SKM-1 (cell line): ENCODE measurements around the gene SDCCAG8.
"Not testable (repeated sequence)": the region's sequence is repeated elsewhere in the genome, so short reads cannot be mapped to it uniquely, and the experiment has no call there.

Source experiments
- DNase-seq: peaks from one replicate; lab custom pipeline; 2025; ENCODE audit not compliant: unreplicated experiment; lab: John Stamatoyannopoulos, UW

Gene SDCCAG8

DNA sequence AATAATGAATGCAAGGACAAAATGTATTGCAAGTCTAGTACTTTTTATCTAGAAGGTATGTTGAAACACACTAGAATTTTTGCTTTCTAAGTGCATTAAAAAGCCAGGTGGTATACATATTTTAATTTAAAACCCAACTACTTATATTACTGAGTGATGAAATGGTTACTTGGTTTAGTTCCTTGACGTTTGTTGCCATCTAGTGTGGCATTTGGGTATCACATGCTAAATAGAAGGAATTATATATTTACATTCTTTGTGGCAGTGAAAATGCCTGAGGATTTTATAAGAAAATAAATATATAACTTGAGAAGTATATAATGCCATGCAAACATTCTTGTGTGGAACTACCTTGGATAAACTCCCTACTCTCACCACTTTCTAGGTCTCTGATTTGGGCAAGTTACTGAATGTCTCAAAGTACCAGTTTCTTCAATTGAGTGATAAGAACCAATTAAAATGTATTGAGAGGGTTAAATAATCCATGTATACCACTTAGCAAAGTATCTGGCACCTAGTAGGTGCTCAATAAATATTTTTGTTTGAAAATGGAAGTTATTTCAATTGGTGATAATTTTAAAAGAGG, 69.6 kb downstream of the SDCCAG8 start:
- peak; percentile 43 for DNase-seq

DNA sequence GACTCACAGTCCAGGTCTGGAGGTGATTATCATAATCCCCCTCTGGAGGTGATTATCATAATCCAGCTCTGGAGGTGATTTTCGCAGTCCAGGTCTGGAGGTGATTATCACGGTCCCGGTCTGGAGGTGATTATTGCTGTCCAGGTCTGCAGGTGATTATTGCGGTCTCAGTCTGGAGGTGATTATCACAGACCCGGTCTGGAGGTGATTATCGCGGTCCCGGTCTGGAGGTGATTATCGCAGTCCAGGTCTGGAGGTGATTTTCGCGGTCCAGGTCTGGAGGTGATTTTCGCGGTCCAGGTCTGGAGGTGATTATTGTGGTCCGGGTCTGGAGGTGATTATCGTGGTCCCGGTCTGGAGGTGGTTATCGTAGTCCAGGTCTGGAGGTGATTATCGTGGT, 76.6 kb downstream of the SDCCAG8 start:
- no peak for DNase-seq

DNA sequence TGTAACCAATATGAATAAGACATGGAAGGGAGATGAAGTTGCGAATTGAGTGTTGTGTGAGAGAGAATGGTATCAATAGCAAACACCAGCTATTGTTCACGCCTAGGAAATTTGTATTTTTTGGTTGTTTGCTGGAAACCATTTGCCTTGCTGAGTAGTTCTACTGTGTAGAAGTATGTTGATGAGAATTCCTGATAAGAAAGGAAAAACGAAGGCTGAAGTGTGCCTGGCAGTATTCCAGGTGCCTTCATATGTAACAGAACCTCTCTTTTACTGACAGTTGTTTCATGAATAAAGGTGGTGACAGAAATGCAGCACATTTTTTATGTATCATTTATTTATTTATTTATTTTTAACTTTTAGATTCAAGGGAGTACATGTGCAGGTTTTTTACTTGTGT, 79.5 kb downstream of the SDCCAG8 start:
- no peak for DNase-seq

DNA sequence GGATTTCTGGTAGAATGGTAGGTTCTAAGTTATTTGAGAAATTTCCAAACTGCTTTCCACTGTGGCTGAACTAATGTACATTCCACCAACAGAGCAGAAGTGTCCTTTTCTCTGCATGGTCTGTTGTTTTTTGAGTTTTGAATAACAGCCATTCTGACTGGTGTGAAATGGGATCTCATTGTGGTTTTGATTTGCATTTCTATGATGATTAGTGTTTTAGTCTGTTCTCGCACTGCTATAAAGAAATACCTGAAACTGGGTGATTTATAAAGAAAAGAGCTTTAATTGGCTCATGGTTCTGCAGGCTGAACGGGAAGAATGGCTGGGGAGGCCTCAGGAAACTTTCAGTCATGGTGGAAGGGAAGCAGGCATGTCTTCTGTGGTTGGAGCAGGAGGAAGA, 80.3 kb downstream of the SDCCAG8 start:
- no peak for DNase-seq

DNA sequence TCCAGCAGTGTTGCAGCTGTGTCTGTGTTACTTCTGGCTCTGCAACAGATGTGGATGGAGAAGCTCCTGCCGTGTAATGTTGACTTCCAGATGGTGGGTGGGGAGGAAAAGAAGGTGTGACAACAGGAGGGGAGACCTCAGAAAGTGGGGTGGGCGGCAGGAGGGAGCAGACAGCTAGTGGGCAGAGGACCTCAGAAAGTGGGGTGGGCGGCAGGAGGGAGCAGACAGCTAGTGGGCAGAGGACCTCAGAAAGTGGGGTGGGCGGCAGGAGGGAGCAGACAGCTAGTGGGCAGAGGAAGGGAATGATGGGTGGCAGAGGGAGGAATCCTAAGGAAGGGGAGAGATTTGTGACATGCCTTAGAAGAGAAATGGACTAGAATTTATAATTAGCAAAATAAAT, 83.0 kb downstream of the SDCCAG8 start:
- DNase-seq = not testable (repeated sequence)

DNA sequence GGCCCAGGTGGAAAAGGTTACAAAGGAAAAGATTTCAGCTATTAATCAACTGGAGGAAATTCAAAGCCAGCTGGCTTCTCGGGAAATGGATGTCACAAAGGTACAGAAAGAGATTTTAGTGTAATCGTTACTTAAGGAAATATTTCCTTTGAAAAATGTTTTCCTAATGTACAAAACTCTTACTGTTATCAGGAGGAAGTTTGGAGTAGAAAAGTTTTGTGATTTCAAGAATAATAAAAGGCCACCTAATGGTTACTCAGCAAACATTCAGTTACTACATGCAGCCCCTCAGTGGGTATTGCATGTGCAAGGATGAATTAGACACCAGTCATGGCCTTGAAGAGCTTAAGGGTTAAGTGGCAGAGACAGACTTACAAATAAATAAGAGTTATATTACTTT, 85.2 kb downstream of the SDCCAG8 start:
- DNase-seq = no peak

DNA sequence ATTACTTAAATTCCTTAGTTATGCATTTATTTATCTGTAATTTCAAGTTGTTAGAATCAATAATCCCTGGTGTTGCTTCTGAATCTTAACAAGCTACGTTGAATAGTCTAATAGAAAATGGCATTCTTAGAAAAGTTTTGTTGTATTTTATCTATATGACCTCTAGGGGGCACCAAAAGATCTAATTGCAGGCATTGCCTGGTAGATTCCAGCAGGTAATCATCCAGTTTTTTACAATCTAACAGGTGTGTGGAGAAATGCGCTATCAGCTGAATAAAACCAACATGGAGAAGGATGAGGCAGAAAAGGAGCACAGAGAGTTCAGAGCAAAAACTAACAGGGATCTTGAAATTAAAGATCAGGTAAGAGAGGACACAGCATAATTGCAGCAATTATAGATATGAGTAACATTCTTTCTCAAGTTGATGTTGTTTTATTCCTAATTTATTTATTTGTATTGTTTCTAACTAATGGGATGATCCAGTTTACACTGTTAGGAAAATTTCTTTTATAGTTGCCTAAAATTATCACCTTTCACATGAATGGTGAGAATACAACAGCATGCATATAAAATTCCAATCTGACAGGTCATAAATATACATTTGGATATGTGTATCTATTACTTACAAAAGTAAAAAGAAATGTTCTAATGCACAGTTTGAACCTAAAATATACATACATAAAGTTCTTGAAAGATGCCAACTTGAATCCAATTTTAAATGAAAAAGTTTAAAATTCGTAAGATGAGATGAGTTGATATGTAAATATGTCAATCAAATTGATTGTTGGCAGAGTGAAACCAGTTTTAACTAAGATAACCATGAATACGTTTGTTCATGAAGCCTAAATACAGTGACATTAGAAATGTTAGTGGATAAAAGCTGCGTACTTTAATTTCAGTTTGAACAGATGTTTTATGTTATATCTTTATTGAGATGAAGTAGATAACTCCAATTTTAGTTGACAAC, 88.4 kb downstream of the SDCCAG8 start:
- peak; percentile 45 for DNase-seq

DNA sequence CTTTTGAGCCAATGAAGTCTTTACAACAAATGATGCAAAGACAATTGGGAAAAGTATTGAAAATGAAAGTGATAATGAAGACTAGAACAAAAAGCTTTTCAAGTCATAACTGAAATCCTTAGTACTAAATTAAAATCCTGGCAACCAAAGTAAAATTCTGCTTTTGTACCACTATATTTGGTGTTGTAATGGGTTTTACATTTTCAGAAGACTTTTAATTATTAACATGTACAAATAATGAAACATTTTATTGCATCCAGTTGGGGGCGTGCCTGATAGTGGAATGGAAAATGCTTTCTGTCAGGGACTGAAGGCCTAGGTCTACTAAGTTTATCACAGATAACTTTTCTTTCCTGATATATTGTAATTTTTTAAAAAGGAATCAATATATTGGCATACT, 89.4 kb downstream of the SDCCAG8 start:
- no peak for DNase-seq

DNA sequence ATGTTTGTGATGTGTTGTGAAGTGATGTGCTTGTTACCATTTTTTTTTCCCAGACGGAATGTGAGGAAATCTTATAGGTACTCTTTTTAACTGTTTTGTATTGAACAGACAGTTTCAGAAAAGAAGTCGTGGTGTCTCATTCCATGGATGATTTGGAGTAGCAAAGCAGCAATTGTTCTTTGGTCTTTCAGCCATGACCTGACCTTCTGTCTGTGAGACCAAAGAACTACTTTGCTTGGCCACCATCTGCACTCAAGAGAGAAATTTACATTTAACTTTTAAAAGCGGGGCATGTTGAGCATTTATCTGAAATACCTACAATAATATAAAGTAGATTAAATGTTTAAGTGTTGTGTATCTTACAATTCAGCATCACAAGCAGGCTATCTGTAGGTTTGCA, 90.2 kb downstream of the SDCCAG8 start:
- no peak for DNase-seq

DNA sequence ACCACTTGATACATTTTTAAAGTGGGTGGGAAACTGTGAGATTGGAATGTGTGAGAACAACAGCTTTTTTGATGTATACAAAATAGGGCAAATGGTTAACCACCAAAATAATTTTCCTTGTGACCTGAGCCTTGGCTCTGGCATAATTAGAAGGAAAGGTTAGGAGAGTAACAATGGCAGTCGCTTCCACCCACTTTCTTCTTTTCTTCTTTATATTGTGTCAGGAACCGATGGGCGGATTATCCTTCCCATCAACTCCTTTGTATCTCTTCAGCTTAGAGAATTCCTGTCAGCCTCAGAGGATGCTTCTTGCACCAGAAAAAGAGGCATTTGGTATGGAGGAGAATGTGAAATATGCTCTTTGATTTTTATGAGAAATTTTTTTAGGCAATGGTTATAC, 90.6 kb downstream of the SDCCAG8 start:
- no peak for DNase-seq

DNA sequence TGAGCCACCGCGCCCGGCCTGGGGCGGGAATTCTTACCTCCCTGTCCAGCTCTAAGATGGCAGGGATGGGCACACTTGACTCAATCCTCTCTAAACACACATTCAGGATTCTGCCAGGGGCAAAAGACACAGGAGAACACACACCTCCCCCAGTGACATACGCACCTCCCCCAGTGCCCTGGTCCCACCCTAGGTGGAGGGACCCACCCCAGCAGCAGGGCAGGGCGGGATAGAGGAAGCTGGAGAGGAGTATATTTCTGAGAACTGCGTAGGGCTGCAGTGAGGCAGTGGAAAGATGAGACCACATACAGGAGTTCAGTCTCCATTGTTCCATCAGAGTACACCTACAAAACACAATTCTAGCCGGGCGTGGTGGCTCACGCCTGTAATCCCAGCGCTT, 92.5 kb downstream of the SDCCAG8 start:
- DNase-seq = no peak

DNA sequence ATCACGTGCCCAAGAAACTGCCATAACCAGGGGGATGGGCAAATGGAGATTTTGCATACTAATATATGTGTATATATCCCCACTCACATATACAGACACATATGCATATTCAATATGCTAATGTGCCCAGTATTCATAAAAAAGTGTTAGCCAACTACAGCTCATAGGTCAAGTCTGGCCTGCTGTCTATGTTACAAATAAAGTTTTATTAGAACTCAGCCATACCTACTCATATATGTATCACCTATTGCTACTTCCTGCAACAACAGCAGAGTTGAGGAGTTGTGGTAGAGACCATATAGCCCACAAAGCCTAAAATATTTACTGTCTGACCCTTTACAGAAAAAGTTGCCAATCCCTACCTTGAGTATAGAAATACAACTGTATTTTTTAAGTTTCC, 93.3 kb downstream of the SDCCAG8 start:
- DNase-seq = no peak

DNA sequence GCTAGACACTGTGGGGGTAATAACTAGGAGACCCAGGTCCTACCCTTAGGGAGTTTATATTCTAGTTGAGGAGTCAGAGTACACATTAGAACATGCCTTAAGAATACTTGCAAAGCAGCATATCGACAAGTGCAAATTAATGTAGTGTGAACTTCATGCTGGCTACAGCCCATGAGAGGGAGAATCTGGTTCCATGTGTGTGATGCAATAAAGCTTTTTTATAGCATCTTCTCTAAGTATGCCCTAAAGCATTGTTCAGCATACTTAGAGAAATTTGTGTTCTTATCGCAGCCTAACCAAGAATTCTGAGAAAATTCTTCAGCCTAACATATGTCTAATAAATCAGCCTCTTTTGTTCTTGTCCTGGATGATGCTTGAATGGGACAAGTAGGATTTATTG, 95.5 kb downstream of the SDCCAG8 start:
- no peak for DNase-seq

DNA sequence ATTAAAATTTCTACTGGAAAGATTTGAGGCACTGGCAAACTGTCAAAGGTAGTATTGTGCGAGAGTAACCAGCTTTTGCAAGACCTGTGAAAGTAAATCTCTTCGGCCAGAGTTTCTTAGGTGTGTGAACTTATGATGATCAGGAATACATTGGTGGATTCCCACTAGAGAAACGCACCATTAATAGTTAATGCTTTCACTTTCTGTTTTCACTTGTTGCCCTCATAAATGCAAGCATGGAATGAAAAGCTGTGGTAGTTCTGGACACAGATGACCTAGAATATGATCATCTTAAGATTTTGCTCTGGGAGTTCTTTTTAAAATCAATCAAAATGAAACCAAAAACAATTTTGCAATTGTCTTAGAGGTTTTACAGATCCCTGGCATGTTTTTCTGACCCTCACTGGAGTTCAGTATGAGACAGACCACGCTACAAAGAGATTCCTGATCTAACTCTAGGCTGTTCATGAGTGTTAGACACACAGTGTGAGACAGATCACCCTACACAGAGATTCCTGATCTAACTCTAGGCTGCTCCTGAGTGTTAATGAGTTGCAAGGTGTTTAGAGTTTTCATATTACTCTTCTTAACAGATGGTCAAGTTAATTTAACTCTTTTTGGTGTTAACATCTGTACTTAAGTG, 98.8 kb downstream of the SDCCAG8 start:
- no peak for DNase-seq

DNA sequence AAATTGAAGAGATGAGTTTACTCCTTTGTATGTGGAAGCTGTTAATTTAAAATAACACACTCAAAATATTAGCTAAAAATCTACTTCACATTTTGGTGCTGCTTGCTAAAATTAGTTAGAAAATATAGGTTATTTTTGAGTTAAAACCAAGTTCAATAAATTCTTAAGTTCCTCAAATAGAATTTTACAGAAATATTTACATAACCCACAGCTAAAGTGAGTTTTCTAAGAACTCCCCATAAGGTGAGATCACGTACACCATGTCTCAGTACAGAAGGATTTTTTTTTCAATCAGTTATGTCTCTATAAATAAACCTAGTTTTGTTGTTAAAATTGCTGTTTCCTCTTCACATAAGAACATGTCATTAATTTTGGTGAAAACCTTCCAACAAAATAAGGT, 108.0 kb downstream of the SDCCAG8 start:
- no peak for DNase-seq

DNA sequence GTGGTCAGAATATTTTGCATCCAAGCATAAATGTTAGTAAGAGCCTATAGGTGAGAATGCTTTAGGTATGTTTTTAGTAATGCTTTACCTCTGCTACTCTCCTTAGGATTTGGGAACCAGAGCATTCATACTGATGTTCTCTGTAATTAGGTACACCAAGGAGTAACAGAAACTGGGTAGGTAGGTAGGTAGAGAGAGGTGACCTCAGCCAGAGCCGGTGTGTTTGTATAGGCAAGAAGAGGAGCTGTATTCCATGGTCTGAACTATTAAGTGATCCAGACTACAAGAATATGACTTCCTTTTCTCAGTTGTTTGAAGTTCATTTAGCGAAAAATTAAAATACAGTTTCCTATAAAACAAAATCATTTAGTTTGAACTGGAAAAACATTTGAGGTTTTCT, 108.5 kb downstream of the SDCCAG8 start:
- DNase-seq = no peak

DNA sequence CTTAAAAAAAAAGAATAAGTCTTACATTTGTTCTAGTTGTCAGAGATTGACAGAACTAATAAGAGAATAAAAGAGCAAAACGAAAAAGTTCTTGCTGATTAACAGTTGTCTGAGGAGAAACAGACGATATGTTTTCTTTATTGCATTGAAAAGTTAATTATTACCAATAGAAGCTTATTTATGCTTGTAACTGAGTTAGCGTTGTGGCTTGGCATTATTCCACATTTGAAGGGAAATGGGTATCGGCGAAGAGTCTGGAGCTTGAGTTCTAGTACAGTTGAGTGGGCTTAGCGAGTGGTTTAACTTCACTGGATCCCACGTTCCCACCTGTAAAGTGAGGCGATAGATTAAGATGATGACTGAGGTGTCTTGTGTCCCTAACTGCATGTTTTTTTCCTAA, 109.0 kb downstream of the SDCCAG8 start:
- no peak for DNase-seq

DNA sequence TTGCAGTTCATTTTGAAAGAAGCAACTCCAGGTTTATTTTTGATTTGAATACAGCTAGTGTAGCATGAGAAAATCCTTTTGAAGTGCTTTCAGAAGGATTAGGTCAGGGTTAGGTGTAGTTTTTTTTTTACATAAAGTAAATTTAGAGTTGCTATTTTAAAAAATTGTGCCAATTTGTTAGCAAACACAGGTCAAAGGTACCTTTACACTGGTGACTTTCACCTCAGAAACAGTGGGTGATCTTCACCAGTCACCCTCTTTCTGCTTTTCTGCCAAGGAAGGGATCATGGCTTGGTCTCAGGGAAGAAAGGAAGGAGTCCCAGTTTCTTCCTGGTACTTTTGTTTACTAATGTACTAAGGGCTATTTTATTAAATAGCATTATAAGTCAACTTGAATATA, 111.5 kb downstream of the SDCCAG8 start:
- no peak for DNase-seq

DNA sequence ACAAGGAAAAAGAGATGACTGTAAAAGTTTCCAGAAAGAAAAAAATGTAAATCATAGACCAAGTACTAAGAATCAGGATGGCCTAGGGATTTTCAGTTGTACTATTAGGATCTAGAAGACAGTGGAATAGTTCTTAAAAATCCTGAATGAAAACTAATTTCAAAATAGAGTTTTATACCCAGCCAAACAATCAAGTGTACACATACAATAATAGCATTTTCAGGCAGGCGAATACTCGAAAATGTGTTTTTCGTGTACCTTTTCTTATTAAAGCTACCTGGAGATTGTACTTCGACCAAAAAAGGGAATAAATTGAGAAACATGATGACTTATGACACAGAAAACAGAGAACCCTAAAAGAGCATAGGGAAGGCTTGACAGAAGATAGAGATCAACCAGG, 118.6 kb downstream of the SDCCAG8 start:
- DNase-seq = no peak

DNA sequence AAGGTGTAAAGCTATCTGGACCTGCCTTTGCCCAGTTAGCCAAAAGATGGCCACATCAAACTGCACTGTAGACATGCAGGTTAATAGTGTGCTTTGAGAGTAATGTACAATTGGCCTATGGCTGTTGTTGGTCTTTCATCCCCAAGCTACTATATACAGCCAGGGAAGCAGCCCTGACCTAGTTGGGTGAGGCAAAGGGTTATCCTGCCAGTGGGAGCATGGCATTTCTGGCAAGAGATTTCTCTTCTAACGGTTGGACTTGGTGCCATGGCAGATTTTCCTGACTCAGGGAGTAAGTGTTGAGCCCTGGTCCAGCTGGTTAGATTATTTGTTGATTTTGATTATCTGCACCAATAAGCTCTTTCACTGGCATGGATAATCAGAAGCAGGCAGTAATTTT, 119.8 kb downstream of the SDCCAG8 start:
- no peak for DNase-seq

DNA sequence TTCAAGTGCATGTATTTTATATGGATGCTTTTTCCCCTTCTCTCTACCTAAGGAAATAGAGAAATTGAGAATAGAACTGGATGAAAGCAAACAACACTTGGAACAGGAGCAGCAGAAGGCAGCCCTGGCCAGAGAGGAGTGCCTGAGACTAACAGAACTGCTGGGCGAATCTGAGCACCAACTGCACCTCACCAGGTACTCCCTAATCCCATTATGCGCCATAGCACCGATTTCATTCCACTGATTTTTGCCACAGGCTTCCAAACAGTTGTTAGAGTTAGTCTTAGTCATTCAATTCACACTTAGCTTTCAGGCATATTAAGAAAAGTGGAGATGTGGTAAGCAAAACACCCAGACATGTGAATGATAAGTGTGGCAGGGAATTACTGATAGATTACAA, 122.8 kb downstream of the SDCCAG8 start:
- no peak for DNase-seq

DNA sequence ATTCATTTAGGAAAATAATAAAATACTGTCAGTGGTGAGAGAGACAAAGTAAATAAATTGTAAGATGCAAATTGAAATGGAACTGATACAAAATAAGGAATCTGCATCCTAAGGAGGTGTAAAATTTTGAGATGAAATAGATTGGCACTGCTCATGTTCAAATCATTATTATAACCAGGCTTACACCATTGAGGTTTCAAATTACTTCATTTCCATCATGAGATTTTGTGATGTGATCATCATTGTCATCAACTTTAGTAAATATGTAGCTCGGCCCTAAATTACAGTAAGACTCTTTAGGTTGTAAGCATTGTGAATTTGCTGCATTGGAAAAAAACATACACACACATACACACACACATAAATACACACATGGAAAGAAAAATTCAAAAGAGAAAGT, 123.4 kb downstream of the SDCCAG8 start:
- DNase-seq = no peak
